ENCODE results near the gene ALDH6A1.

The ALDH6A1 gene

GRCh38 chr14:74045522-74045921 lies 38.7 kb downstream of the ALDH6A1 start:
- no peak overlapping the region for H3K18ac ChIP-seq (ENCODE audit: low read length)
- H2AK5ac ChIP-seq (ENCODE audit: low read length), result no peak overlapping the region
- no CpG with 5 or more reads among the region's 4 CpGs for WGBS (ENCODE audit: extremely low coverage, insufficient coverage, low lambda C conversion rate)
- H2BK120ac ChIP-seq (ENCODE audit: low read depth, low read length), result no peak overlapping the region
- no peak overlapping the region for H4K5ac ChIP-seq (ENCODE audit: low read length)
- H4K8ac ChIP-seq (ENCODE audit: low read depth, low read length), result no peak overlapping the region
- H3K79me1 ChIP-seq (ENCODE audit: low read length), result no peaks in the 10 kb centered on the region
- H3K27ac ChIP-seq (ENCODE audit: low read depth, low read length), result no peak overlapping the region
- H3K4ac ChIP-seq (ENCODE audit: low read depth, low read length), result no peak overlapping the region
- no peaks in the 10 kb centered on the region for H3K4me1 ChIP-seq (ENCODE audit: control insufficient read depth, low read depth, low read length)
- H3K56ac ChIP-seq (ENCODE audit: low read length), result no peak overlapping the region
- no peak overlapping the region for H3K23ac ChIP-seq (ENCODE audit: low read length)
- no peak overlapping the region for H3K9ac ChIP-seq (ENCODE audit: low read length)
- no peak overlapping the region for H3K4me3 ChIP-seq (ENCODE audit: low read length)
- DNase-seq, result no peak
- H3K27me3 ChIP-seq (ENCODE audit: insufficient read depth, low read length, poor library complexity), result no peaks in the 10 kb centered on the region
- no peak overlapping the region for H2BK5ac ChIP-seq (ENCODE audit: low read length)
- no peak overlapping the region for H3K4me2 ChIP-seq (ENCODE audit: low read length)
- H2BK15ac ChIP-seq (replicated peaks; ENCODE audit: low read depth), result no peak overlapping the region
- H3K79me2 ChIP-seq (ENCODE audit: control insufficient read depth, insufficient read depth, low read length), result no peaks in the 10 kb centered on the region
- H3K36me3 ChIP-seq (ENCODE audit: control insufficient read depth, insufficient read depth, low read length), result no peaks in the 10 kb centered on the region

DNA sequence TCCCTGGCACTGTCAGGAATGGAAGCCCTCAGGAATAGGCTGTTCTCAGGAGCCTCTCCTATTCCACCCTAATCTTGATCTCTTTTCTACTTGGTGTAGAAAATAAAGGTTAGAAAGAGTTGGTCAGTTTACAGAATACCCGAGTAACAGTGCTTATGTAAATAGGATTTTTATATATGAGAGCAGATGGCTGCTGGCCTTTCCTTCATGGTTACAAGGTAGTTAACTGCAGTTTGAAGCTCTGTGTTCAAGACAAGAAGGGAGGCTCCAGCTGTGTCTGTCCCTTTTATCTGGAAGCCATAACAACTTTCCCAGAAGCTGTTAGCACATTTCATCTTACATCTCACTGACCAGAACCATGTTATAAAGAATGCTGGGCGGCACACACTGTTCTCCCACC lies 42.0 kb downstream of the ALDH6A1 start:
- Histone ChIP-seq H2BK120ac (ENCODE audit: low read depth, low read length) (no peak overlapping the region), H3K36me3 (ENCODE audit: control insufficient read depth, insufficient read depth, low read length) (no peaks in the 10 kb centered on the region), H3K56ac (ENCODE audit: low read length) (no peak overlapping the region), H3K9ac (ENCODE audit: low read length) (no peak overlapping the region), H3K4me2 (ENCODE audit: low read length) (no peak overlapping the region), H2BK15ac (replicated peaks; ENCODE audit: low read depth) (no peak overlapping the region), H3K4me1 (ENCODE audit: control insufficient read depth, low read depth, low read length) (no peaks in the 10 kb centered on the region), H3K79me2 (ENCODE audit: control insufficient read depth, insufficient read depth, low read length) (no peaks in the 10 kb centered on the region), H3K27ac (ENCODE audit: low read depth, low read length) (no peak overlapping the region), H4K5ac (ENCODE audit: low read length) (no peak overlapping the region), H2AK5ac (ENCODE audit: low read length) (no peak overlapping the region), H3K18ac (ENCODE audit: low read length) (no peak overlapping the region), H3K4me3 (ENCODE audit: low read length) (no peak overlapping the region), H3K23ac (ENCODE audit: low read length) (no peak overlapping the region), H2BK5ac (ENCODE audit: low read length) (no peak overlapping the region), H4K8ac (ENCODE audit: low read depth, low read length) (no peak overlapping the region), H3K79me1 (ENCODE audit: low read length) (no peaks in the 10 kb centered on the region), H3K27me3 (ENCODE audit: insufficient read depth, low read length, poor library complexity) (no peaks in the 10 kb centered on the region), H3K4ac (ENCODE audit: low read depth, low read length) (no peak overlapping the region)
- DNase-seq, result no peak
- no CpG with 5 or more reads among the region's 2 CpGs for WGBS (ENCODE audit: extremely low coverage, insufficient coverage, low lambda C conversion rate)

DNA sequence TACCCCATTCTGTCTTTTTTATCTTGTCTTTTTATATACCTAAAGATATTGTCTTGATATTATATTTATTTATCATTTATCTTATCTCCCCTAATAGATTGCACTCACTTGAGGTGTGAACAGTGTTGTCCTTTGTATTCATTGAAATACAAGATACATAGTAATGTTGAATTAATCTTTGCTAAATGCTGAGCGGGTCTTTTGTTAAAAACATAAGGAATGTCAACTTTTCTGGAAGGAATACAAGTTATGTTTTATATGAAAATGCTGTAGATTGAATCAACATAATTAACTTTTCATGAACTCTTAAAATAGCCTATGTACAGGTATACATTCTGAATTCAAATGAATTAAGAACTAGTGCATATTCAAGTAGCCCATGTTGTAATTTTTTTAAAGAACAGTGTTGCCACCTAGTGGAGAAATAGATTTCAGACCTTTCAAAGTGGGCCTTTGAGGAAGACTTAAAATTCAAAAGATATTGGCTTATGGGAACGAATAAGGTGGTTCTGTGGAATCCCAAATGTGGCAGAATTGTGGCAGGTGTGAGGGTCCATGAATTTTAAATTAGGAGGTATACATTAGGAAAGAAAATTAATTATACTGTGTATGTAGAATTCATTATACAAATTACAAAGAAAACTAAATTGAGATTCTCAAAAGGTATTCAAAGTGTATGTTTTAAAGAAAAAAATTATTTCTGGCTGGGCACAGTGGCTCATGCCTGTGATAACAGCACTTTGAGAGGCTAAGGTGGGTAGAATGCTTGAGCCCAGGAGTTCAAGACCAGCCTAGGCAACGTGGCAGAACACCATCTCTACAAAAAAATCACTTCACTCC lies 46.0 kb downstream of the ALDH6A1 start:
- Histone ChIP-seq H3K4ac (ENCODE audit: low read depth, low read length) (no peak overlapping the region), H3K79me2 (ENCODE audit: control insufficient read depth, insufficient read depth, low read length) (no peaks in the 10 kb centered on the region), H2BK5ac (ENCODE audit: low read length) (no peak overlapping the region), H3K27ac (ENCODE audit: low read depth, low read length) (no peak overlapping the region), H3K36me3 (ENCODE audit: control insufficient read depth, insufficient read depth, low read length) (no peaks in the 10 kb centered on the region), H4K5ac (ENCODE audit: low read length) (no peak overlapping the region), H2AK5ac (ENCODE audit: low read length) (no peak overlapping the region), H3K4me1 (ENCODE audit: control insufficient read depth, low read depth, low read length) (no peaks in the 10 kb centered on the region), H3K79me1 (ENCODE audit: low read length) (no peaks in the 10 kb centered on the region), H3K4me2 (ENCODE audit: low read length) (no peak overlapping the region), H2BK15ac (replicated peaks; ENCODE audit: low read depth) (no peak overlapping the region), H2BK120ac (ENCODE audit: low read depth, low read length) (no peak overlapping the region), H4K8ac (ENCODE audit: low read depth, low read length) (no peak overlapping the region), H3K23ac (ENCODE audit: low read length) (no peak overlapping the region), H3K4me3 (ENCODE audit: low read length) (no peak overlapping the region), H3K27me3 (ENCODE audit: insufficient read depth, low read length, poor library complexity) (no peaks in the 10 kb centered on the region), H3K18ac (ENCODE audit: low read length) (no peak overlapping the region), H3K9ac (ENCODE audit: low read length) (no peak overlapping the region), H3K56ac (ENCODE audit: low read length) (no peak overlapping the region)
- no CpG with 5 or more reads among the region's 3 CpGs for WGBS (ENCODE audit: extremely low coverage, insufficient coverage, low lambda C conversion rate)
- DNase-seq, result peak; percentile 60

DNA sequence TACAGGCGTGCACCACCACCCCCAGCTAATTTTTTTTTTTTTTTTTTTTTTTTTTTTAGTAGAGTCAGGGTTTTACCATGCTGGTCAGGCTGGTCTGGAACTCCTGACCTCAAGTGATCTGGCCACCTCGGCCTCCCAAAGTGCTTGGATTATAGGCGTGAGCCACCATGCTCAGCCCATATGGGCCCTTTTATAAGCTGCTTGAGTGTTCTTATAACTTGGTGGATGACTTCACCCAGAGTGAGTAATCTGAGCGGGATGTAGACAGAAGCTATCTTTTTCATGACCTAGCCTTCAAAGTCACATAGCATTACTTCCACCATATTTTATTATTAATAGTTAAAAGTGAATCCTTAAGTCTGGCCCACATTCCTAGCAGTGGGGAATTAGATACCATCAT lies 48.7 kb downstream of the ALDH6A1 start:
- Histone ChIP-seq H3K23ac (ENCODE audit: low read length) (no peak overlapping the region), H2BK15ac (replicated peaks; ENCODE audit: low read depth) (no peak overlapping the region), H3K4me3 (ENCODE audit: low read length) (no peak overlapping the region), H3K4me1 (ENCODE audit: control insufficient read depth, low read depth, low read length) (no peaks in the 10 kb centered on the region), H2BK5ac (ENCODE audit: low read length) (no peak overlapping the region), H3K27me3 (ENCODE audit: insufficient read depth, low read length, poor library complexity) (no peaks in the 10 kb centered on the region), H3K18ac (ENCODE audit: low read length) (no peak overlapping the region), H3K79me1 (ENCODE audit: low read length) (no peaks in the 10 kb centered on the region), H2BK120ac (ENCODE audit: low read depth, low read length) (no peak overlapping the region), H3K36me3 (ENCODE audit: control insufficient read depth, insufficient read depth, low read length) (no peaks in the 10 kb centered on the region), H3K9ac (ENCODE audit: low read length) (no peak overlapping the region), H2AK5ac (ENCODE audit: low read length) (no peak overlapping the region), H3K79me2 (ENCODE audit: control insufficient read depth, insufficient read depth, low read length) (no peaks in the 10 kb centered on the region), H3K56ac (ENCODE audit: low read length) (no peak overlapping the region), H3K4ac (ENCODE audit: low read depth, low read length) (no peak overlapping the region), H3K27ac (ENCODE audit: low read depth, low read length) (no peak overlapping the region), H3K4me2 (ENCODE audit: low read length) (no peak overlapping the region), H4K5ac (ENCODE audit: low read length) (no peak overlapping the region), H4K8ac (ENCODE audit: low read depth, low read length) (no peak overlapping the region)
- WGBS (ENCODE audit: extremely low coverage, insufficient coverage, low lambda C conversion rate), result no CpG with 5 or more reads among the region's 4 CpGs
- DNase-seq, result no peak

- Histone ChIP-seq H3K9ac (ENCODE audit: low read length) (no peak overlapping the region), H2BK15ac (replicated peaks; ENCODE audit: low read depth) (no peak overlapping the region)
Observed at GRCh38 chr14:74034572-74034971, 49.7 kb downstream of the ALDH6A1 start.

GRCh38 chr14:74029136-74029535 lies 55.1 kb downstream of the ALDH6A1 start:
- H3K23ac ChIP-seq (ENCODE audit: low read length), result no peak overlapping the region
- H2BK120ac ChIP-seq (ENCODE audit: low read depth, low read length), result no peak overlapping the region
- H3K9ac ChIP-seq (ENCODE audit: low read length), result no peak overlapping the region
- H3K18ac ChIP-seq (ENCODE audit: low read length), result no peak overlapping the region
- no peak overlapping the region for H3K27ac ChIP-seq (ENCODE audit: low read depth, low read length)
- H4K5ac ChIP-seq (ENCODE audit: low read length), result no peak overlapping the region
- H3K36me3 ChIP-seq (ENCODE audit: control insufficient read depth, insufficient read depth, low read length), result no peaks in the 10 kb centered on the region
- no peaks in the 10 kb centered on the region for H3K79me1 ChIP-seq (ENCODE audit: low read length)
- DNase-seq, result no peak
- H4K8ac ChIP-seq (ENCODE audit: low read depth, low read length), result no peak overlapping the region
- H2AK5ac ChIP-seq (ENCODE audit: low read length), result no peak overlapping the region
- H3K4ac ChIP-seq (ENCODE audit: low read depth, low read length), result no peak overlapping the region
- no peak overlapping the region for H3K56ac ChIP-seq (ENCODE audit: low read length)
- no peaks in the 10 kb centered on the region for H3K4me1 ChIP-seq (ENCODE audit: control insufficient read depth, low read depth, low read length)
- H2BK5ac ChIP-seq (ENCODE audit: low read length), result no peak overlapping the region
- no peaks in the 10 kb centered on the region for H3K27me3 ChIP-seq (ENCODE audit: insufficient read depth, low read length, poor library complexity)
- H2BK15ac ChIP-seq (replicated peaks; ENCODE audit: low read depth), result no peak overlapping the region
- no CpG with 5 or more reads among the region's 3 CpGs for WGBS (ENCODE audit: extremely low coverage, insufficient coverage, low lambda C conversion rate)
- H3K4me3 ChIP-seq (ENCODE audit: low read length), result no peak overlapping the region
- no peak overlapping the region for H3K4me2 ChIP-seq (ENCODE audit: low read length)
- no peaks in the 10 kb centered on the region for H3K79me2 ChIP-seq (ENCODE audit: control insufficient read depth, insufficient read depth, low read length)

More at GRCh38 chr14:74034572-74034971, 49.7 kb downstream of the ALDH6A1 start:
- DNase-seq, result no peak
- Histone ChIP-seq H3K23ac (ENCODE audit: low read length) (no peak overlapping the region), H3K27ac (ENCODE audit: low read depth, low read length) (no peak overlapping the region), H3K79me1 (ENCODE audit: low read length) (no peaks in the 10 kb centered on the region), H3K4me2 (ENCODE audit: low read length) (no peak overlapping the region), H3K56ac (ENCODE audit: low read length) (no peak overlapping the region), H3K27me3 (ENCODE audit: insufficient read depth, low read length, poor library complexity) (no peaks in the 10 kb centered on the region), H3K4me1 (ENCODE audit: control insufficient read depth, low read depth, low read length) (no peaks in the 10 kb centered on the region), H3K36me3 (ENCODE audit: control insufficient read depth, insufficient read depth, low read length) (no peaks in the 10 kb centered on the region), H3K4ac (ENCODE audit: low read depth, low read length) (no peak overlapping the region), H2AK5ac (ENCODE audit: low read length) (no peak overlapping the region), H2BK5ac (ENCODE audit: low read length) (no peak overlapping the region), H4K5ac (ENCODE audit: low read length) (no peak overlapping the region), H3K4me3 (ENCODE audit: low read length) (no peak overlapping the region), H3K18ac (ENCODE audit: low read length) (no peak overlapping the region), H2BK120ac (ENCODE audit: low read depth, low read length) (no peak overlapping the region), H3K79me2 (ENCODE audit: control insufficient read depth, insufficient read depth, low read length) (no peaks in the 10 kb centered on the region), H4K8ac (ENCODE audit: low read depth, low read length) (no peak overlapping the region)
- WGBS (ENCODE audit: extremely low coverage, insufficient coverage, low lambda C conversion rate), result no CpG with 5 or more reads among the region's 3 CpGs

All from mesendoderm (in vitro differentiated cells).